GM19438 (cell line): Measurements from ENCODE around the gene PEDS1.
"Not testable (repeated sequence)": the region's sequence is repeated elsewhere in the genome, so short reads cannot be mapped to it uniquely, and the experiment has no call there.

Experiments used
- ATAC-seq: cut with Tn5 transposase; IDR thresholded peaks from one replicate; pipeline ENCODE4 v1.9.1; 2021; ENCODE audit warnings: low read depth; ENCODE audit not compliant: unreplicated experiment

The PEDS1 gene

GRCh38 chr20:50191065-50191543, 37.6 kb upstream of the PEDS1 start:
- ATAC-seq: peak; percentile 24

GRCh38 chr20:50190251-50191064, 36.9 kb upstream of the PEDS1 start, which contains the start of gene CEBPB:
Gene CEBPB (plus strand): TSS chr20:50190830. CDS start chr20:50191034, 204 bp downstream.
- ATAC-seq: peak; percentile 55

DNA sequence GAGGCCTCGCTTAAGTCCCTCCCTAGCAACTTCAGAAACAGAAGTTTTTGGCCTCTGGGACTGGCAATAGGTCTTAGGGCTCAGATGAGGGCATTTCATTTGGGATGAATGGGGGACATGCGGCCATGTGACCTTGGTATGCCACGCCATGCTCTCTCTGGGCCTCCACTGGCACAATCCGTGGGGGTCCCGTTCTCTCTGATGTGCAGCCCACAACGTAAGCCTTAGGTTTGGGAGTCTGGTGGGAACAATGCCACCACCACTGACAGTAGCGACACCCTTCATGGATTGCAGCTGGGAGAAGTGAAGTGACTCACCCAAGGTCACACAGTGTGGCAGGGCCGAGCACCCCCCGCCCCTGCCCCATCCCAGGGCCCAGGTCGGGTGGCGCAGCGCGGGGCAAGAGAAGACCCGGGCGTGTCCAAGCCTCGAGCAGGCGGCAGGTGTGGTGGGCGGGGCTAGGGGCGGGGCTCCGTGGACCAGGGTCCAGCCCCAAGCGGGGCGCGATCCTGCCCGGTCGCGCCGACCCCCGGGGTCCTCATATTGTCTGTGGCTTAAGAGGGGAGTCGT, 36.2 kb upstream of the PEDS1 start:
- no peak for ATAC-seq

DNA sequence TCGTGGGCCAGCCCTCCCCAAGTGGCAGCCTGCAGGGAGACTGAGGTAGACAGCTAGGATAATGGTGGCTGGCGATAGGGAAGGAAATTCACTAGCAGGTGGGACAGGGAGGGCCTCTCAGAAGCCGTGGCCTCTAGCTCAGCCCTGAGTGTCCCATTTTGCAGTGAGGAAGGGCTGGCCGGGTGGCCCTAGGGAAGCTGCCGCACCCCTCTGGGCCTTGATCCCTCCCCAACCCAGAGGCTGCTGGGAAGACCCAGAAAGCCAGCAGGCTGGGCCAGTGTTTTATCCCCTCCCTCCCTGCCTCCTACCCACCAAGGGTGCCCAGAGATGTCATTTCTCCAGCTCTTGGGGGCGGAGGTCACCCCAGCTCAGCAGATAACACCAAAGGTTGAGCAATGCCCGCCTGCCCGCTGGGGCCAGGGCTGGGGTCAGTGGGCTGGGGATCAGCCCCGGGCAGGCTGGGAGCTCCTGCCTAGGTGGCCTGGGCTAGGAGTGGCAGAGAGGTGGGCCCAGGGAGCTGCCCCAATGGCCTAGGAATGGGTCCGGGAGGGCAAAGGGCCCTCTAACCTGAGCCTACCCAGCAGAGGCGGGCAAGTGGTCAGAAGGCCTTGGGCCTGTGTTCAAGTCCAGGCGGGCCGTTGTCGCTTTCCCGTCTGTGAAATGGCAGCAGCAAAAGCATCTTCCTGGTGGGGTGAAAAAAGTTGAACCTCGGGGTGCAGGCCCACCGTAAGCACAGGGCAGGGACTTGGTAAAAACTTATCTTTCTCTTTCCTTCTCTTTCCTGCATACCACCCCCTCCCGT, 35.6 kb upstream of the PEDS1 start:
- no peak for ATAC-seq

- no peak for ATAC-seq
Observed at GRCh38 chr20:50188287-50188688, 34.8 kb upstream of the PEDS1 start.

DNA sequence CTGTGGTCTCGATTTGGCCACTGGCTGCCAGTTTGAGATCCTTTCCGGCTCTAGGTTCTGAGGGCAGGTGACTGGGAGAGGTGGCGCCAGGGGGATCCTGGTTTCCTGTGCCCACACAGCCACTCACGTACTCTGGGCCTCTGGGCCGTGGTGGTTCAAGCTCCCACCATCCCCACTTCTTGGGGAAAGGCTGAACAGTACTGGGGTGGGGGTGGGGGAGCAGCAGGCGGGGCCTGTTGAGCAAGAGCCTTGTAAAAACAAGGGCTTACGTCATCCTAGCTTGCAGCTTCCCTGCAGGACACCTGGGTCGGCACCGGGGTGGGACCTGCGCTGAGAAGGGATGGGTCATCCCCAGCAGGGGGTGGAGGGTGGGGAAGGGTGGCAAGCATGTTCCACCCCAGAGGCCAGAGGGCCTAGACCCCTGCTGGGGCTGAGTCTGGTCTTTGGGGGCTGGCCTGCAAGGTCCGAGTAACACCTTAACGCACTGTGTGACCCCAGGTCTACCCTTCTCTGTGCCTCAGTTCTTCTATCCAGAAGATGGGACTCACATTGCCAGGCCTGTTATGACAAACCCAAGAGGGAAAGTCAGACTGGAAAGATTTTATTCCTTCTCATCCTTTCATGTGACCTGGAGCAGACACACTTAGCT, 34.0 kb upstream of the PEDS1 start:
- ATAC-seq: no peak

GRCh38 chr20:50186987-50187402, 33.5 kb upstream of the PEDS1 start:
- no peak for ATAC-seq

- ATAC-seq: no peak
Observed at GRCh38 chr20:50186151-50186885, 32.8 kb upstream of the PEDS1 start.

- ATAC-seq: no peak
Observed at GRCh38 chr20:50185426-50185825, 31.9 kb upstream of the PEDS1 start.

DNA sequence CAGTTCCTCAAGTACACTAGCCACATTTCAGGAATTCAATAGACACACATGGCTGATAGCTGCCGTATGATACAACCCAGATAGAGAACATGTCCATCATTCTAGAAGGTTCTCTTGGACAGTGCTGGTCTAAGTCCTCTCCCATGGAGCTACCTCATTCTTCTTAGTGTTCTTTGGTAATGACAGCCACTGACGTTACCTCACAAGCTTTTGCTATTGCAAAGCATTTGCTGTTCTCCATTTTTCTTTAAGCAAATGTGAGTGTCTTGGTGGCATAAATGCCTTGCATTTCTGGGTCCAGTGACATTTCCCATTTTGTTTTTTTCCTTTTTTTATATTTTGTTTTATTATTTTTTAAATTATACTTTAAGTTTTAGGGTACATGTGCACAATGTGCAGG, 28.8 kb upstream of the PEDS1 start:
- ATAC-seq: no peak

DNA sequence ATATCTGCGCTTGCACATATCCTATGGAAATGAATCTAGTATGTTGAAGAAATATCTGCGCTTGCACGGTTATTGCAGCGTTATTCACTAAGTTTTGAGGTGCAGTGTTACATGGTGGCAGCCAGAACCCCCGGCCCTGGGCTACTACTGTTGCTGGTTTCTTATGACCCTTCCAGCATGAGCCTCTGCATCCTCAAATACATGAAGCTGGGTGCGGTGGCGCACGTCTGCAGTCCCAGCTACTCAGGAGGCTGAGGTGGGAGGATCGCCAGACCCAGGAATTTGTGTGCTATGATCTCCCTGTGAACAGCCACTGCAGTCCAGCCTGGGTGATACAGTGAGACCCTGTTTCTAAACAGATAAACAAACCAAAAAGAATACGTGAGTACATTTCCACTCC, 27.8 kb upstream of the PEDS1 start:
- no peak for ATAC-seq

DNA sequence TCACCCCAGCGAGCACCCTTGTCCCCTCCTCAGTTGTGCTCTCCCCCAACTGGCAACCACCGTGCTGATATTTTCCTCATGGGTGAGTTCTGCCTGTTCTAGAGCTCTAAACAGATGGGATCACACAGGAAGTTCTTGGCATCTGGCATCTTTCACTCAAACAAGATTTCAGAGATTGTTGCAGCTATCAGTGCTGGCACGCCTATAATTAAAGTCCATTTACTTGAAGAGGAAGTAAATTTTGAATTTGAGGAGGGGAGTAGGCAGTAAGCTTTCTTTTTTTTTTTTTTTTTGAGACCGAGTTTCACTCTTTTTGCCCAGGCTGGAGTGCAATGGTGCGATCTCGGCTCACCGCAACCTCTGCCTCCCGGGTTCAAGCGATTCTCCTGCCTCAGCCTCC, 25.1 kb upstream of the PEDS1 start:
- ATAC-seq: not testable (repeated sequence)

DNA sequence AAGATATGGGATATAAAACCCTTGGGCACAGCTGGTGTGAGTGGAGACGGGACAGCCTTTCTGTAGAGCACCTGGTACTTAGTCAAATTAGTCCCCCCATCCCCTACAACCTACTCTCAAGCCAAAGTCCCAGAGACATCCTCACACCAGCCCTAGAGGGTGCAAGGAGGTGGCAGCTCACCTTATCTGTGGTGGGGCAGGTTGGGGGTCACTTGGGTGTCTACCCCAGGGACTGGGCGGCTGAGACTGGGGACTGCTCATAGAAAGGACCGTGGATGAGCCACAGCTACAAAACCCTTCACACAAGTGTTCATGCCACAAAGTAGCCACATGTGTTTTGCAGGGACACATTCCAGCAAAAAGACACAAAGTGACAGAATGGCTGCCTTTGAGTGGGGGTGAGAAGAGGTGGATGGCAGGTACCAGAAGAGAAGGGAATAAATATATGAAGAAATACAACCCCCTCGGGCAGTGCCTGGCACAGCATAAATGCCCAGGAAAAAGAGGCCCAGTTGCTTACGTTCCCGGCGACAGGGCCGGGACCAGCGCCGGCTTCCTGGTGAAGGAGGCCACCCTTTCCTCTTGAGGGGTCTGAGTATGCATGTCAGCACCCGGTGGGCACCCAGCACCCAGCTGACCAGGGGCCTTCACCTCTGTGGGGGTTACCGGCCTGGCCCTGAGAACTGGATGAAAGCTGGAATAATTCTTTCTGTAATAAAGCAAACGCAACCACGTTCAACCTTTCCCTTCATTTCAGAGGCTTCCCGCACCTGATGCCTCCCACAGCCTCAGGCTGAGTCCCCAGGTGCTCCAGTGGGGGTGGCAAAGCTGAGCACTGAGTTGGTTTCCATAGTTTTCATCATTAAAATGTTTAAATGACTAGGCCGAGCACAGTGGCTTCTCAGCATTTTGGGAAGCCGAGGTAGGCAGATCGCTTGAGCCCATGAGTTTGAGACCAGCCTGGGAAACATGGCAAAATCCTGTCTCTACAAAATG, 22.7 kb upstream of the PEDS1 start:
- ATAC-seq: no peak

GRCh38 chr20:50174456-50174855, 20.9 kb upstream of the PEDS1 start:
- no peak for ATAC-seq

GRCh38 chr20:50172347-50173013, 19.0 kb upstream of the PEDS1 start:
- ATAC-seq: no peak

DNA sequence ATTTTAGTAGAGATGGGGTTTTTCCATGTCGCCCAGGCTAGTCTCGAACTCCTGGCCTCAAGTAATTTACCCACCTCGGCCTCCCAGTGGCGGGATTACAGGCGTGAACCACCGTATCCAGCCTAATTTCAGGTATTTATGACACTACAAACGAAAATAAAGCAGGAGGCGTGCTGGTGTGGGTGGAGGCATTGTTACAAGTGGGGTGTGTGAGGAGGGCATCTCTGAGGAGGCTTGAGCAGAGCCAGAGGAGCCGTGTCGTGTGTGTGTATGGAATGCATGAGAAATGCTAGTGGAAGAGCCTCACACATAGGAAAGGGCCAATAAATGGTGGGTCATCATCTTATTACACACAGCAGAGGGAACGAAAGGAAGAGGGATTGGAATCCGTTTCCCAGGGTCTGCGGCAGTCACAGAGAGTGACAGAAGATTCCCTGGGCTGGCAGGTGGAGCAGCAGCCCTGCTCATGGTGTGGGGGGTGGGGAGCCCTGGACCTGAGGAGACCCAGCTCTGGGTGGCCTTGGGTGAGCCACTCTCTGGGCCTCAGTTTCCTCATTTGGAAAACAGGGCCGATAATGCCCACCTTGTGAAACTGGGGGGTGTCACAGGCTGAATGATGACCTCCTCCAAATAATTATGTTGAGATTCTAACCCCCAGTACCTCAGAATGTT, 17.2 kb upstream of the PEDS1 start:
- ATAC-seq: no peak

DNA sequence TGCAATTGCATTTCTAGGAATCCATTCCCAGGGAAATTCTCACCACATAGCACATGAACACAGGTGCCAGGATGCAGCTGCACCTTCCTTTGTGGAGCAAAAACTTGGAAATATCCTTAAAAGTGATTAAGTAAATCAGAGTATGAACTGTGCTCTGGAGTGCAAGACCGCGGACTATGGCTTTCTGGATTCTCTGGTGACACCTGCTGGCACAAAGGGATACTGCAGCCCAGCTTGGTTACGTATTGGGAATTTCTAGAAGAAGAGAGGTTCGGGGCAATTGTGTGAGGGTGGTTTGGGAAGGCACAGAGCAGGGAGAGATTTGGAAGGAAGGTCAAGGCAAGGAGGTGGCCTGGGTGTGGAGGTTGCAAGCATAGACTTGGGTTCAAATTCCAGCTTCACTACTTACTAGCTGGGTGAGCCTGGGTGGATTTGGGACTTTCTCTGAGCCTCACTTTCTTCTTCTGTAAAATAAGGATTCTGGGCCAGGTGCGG, 15.9 kb upstream of the PEDS1 start:
- no peak for ATAC-seq
